Naive thymus-derived CD8-positive, alpha-beta T cell (primary cell): Measurements from ENCODE around the gene SIN3B. TPM values are rescaled to one million over a fixed set of nuclear protein-coding genes. Genes with fewer than 3 reads are reported as not detected.

ENCODE experiments used
- ATAC-seq, 2 donors: fragments of 150-1000 bp; cut with Tn5 transposase in 1 of 2; sonication (Bioruptor Pico), chemical (Tn5 transposase) in 1 of 2; 1 replicate in 1 of 2; 2 replicates in 1 of 2; pipeline ENCODE4 v1.10.0; 2021; ENCODE audit warnings: mild to moderate bottlenecking in 2 of 2, moderate library complexity in 2 of 2
- POLR2A ChIA-PET: fragments of 350-600 bp; sonication (Branson Sonifier 250); formaldehyde crosslinking; loops from one replicate; lab custom pipeline; 2021; ENCODE audit warnings: antibody characterized with exemption; lab: Charles Lee
- DNase-seq, 10 donors: peaks; one replicate each; pipeline versions ENCODE4 v3.0.0 to v3.0.0-alpha.2; 2020 to 2022
- H3K27ac Mint-ChIP-seq, 10 donors: one replicate each; pipeline ENCODE4 v1.8.0; 2020 to 2022; ENCODE audit warnings: mild to moderate bottlenecking in 10 of 10, mixed read lengths in 10 of 10, moderate library complexity in 4 of 10, inconsistent platforms in 1 of 10
- H3K27me3 Mint-ChIP-seq, 5 donors: one replicate each; pipeline ENCODE4 v1.8.0; 2021 to 2022; ENCODE audit warnings: mixed read lengths in 5 of 5
- H3K36me3 Mint-ChIP-seq, 3 donors: one replicate each; pipeline ENCODE4 v1.8.0; 2020 to 2022; ENCODE audit warnings: mixed read lengths in 3 of 3, mild to moderate bottlenecking in 2 of 3, inconsistent platforms in 1 of 3
- H3K4me1 Mint-ChIP-seq, 4 donors: one replicate each; pipeline ENCODE4 v1.8.0; 2021 to 2022; ENCODE audit warnings: mixed read lengths in 4 of 4
- H3K4me3 Mint-ChIP-seq, 10 donors: one replicate each; pipeline ENCODE4 v1.8.0; 2020 to 2022; ENCODE audit warnings: mild to moderate bottlenecking in 10 of 10, mixed read lengths in 10 of 10, moderate library complexity in 6 of 10, inconsistent platforms in 1 of 10
- H3K9me3 Mint-ChIP-seq, 9 donors: one replicate each; pipeline ENCODE4 v1.8.0; 2020 to 2022; ENCODE audit warnings: mixed read lengths in 9 of 9, mild to moderate bottlenecking in 3 of 9, inconsistent platforms in 1 of 9, moderate library complexity in 1 of 9
- polyA plus RNA-seq, 3 donors: library from polyadenylated mRNA; unstranded; fragments of 300-500 nt; fragmentation: Illumina TruSeq; gene quantifications; one replicate each; pipeline ENCODE4 v1.2.3, GENCODE V29; 2021
- total RNA-seq, 8 experiments: library from RNA in 2 of 8; stranded (reverse) in 2 of 8; gene quantifications; one replicate each; pipeline ENCODE4 v1.2.3 and lab custom pipeline; 2021 to 2026

SIN3B gene
- total and polyA plus RNA-seq, 5 experiments from 2014 or later = 2.2 to 104 (median 5.2) TPM

DNA sequence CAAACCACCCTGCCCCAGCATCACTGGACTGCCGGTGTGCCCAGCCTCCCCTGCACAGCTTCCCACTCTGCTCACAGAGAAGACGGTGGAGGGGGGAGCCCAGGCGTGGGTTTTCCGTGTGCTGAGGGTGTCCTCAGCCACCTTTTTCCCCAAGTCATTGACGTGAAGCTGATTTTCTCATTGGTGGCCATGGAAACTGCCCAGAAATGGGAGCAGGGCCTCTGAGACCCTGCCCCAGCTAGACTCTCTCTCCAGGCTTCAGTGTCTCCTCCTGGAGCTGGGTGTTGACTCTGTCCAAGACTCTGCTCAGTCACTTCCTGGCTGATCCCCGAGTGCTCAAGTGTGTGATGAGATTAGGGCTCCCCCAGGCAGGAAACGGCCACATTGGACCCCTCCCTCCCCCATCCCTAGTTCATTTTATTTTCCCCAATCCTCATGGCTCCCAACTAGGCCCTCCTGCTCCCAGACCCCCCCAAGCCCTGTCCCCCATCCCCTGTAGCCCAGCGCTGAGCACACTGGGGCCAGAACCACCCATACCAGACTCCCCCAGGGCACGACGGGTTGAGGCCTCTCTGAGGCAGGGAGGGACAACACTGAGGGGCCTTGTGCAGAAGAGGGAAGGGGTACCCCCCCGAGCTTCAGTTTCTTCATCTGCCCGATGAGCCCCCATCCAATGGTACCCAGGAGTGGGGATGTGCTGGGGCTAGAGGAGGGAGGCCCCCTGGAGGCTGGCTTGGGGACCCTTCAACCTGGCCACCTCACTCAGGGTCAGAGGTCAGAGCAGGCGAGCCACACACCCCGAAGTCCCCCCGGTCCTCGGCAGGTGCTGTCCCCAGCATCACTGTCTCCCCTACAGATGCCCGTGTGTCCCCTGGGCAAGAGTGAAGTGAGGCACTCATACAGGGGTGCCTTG, 58.4 kb downstream of the SIN3B start:
- Mint-ChIP-seq H3K4me3 (no peak overlapping the region), H3K27ac (no peak overlapping the region), H3K4me1 (peaks cover 5 to 16% (median 9%) of the 10 kb centered on the region in 4 donors), H3K9me3 (peaks cover 0 to 20% (median 8%) of the 10 kb centered on the region in 9 donors), H3K36me3 (peaks cover 2 to 6% (median 6%) of the 10 kb centered on the region in 3 donors), H3K27me3 (peaks cover 0 to 36% (median 4%) of the 10 kb centered on the region in 5 donors)
- ATAC-seq (no peak), DNase-seq (no peak)
- POLR2A ChIA-PET = no interaction called here

DNA sequence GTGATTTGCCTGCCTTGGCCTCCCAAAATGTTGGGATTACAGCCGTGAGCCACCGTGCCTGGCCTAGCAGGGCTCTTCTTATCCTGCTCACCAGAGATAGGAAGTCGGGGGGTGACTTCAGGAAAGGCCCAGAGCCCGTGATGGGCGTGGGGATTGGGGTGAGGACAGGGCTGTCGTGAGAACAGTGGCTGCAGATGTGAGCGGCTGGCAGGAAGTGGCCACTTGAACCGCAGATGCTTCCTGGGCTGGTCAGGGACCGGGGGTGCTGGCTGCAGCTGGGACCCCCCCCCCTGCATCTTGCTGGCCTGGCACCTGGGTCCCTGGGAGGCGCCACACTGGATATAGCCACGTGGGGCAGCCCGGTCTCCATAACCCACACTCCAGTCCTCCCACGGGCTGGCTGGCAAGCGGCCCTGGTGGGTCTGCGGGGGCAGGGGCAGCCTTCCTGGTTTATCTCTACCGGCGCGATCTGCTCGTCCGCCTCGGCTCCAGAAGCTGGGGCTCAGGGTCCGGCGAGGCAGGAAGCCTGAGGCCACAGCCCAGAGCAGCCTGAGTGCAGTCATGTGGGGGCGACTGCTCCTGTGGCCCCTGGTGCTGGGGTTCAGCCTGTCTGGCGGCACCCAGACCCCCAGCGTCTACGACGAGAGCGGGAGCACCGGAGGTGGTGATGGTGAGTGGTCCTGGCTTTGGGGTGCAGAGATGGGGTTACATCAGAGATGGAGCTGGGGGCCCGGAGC, 59.6 kb downstream of the SIN3B start, which contains the start of gene F2RL3:
TSS of gene F2RL3 (plus strand) at position 371 of the 737 bp plus-strand sequence. CDS start at position 562, 191 bp downstream.
- Mint-ChIP-seq H3K4me3 (peak within 1 kb of the TSS in 2 of 10 donors; percentile 25 to 28), H3K9me3 (peaks cover 0 to 8% (median 0%) of the 10 kb centered on the region in 9 donors), H3K27ac (peak within 1 kb of the TSS in 1 of 10 donors; percentile 68), H3K36me3 (no peaks in the 10 kb centered on the region), H3K4me1 (peaks cover 10 to 27% (median 19%) of the 10 kb centered on the region in 4 donors), H3K27me3 (peaks cover 0 to 38% (median 2%) of the 10 kb centered on the region in 5 donors)
- DNase-seq (no peak), ATAC-seq (peak in 1 of 2 donors; percentile 25)
- POLR2A ChIA-PET = no interaction called here

DNA sequence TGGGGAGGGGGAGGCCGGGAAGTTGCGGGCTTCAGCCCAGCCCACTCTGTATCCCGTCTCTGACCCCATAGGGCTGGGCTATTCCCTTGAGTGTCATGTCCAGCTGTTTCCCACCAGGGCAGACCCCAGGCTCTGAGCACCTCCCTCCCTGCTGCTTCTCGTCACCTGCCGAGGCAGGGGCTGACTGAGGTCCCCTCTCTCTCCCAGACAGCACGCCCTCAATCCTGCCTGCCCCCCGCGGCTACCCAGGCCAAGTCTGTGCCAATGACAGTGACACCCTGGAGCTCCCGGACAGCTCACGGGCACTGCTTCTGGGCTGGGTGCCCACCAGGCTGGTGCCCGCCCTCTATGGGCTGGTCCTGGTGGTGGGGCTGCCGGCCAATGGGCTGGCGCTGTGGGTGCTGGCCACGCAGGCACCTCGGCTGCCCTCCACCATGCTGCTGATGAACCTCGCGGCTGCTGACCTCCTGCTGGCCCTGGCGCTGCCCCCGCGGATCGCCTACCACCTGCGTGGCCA, 60.2 kb downstream of the SIN3B start:
- ATAC-seq (no peak), DNase-seq (no peak)
- peaks cover 10 to 33% (median 21%) of the 10 kb centered on the region in 4 donors for H3K4me1 Mint-ChIP-seq
- H3K4me3 Mint-ChIP-seq = peak overlapping the region in 1 of 10 donors; percentile 25
- peaks cover 0 to 37% (median 2%) of the 10 kb centered on the region in 5 donors for H3K27me3 Mint-ChIP-seq
- no peak overlapping the region for H3K27ac Mint-ChIP-seq
- H3K9me3 Mint-ChIP-seq = peaks cover 0 to 6% (median 0%) of the 10 kb centered on the region in 9 donors
- POLR2A ChIA-PET = no interaction called here
- no peaks in the 10 kb centered on the region for H3K36me3 Mint-ChIP-seq

DNA sequence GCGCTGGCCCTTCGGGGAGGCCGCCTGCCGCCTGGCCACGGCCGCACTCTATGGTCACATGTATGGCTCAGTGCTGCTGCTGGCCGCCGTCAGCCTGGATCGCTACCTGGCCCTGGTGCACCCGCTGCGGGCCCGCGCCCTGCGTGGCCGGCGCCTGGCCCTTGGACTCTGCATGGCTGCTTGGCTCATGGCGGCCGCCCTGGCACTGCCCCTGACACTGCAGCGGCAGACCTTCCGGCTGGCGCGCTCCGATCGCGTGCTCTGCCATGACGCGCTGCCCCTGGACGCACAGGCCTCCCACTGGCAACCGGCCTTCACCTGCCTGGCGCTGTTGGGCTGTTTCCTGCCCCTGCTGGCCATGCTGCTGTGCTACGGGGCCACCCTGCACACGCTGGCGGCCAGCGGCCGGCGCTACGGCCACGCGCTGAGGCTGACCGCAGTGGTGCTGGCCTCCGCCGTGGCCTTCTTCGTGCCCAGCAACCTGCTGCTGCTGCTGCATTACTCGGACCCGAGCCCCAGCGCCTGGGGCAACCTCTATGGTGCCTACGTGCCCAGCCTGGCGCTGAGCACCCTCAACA, 60.8 kb downstream of the SIN3B start:
- no peak for DNase-seq
- Mint-ChIP-seq H3K4me3 (no peak overlapping the region), H3K36me3 (no peaks in the 10 kb centered on the region), H3K9me3 (peaks cover 0 to 5% (median 0%) of the 10 kb centered on the region in 9 donors), H3K27ac (no peak overlapping the region), H3K4me1 (peaks cover 10 to 33% (median 21%) of the 10 kb centered on the region in 4 donors), H3K27me3 (peaks cover 0 to 37% (median 2%) of the 10 kb centered on the region in 5 donors)
- no peak for ATAC-seq
- POLR2A ChIA-PET = no interaction called here

DNA sequence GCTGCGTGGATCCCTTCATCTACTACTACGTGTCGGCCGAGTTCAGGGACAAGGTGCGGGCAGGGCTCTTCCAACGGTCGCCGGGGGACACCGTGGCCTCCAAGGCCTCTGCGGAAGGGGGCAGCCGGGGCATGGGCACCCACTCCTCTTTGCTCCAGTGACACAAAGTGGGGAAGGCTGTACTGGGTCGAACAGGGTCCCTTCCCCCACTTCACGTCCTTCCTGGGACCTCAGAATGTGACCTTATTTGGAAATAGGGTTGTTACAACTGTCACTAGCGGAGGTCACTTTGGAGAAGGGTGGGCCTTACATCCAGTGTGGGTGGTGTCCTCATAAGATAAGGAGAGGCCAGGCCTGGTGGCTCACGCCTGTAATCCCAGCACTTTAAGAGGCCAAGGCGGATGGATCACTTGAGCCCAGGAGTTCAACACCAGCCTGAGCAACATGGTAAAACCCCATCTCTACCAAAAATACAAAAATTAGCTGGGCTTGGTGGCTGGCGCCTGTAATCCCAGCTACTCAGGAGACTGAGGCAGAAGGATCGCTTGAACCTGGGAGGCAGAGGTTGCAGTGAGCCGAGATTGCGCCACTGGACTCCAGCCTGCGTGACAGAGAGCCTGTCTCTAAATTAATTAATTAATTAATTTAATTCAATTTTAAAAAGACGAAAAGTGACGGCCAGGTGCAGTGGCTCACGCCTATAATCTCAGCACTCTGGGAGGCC, 61.4 kb downstream of the SIN3B start:
- peaks cover 12 to 36% (median 27%) of the 10 kb centered on the region in 4 donors for H3K4me1 Mint-ChIP-seq

DNA sequence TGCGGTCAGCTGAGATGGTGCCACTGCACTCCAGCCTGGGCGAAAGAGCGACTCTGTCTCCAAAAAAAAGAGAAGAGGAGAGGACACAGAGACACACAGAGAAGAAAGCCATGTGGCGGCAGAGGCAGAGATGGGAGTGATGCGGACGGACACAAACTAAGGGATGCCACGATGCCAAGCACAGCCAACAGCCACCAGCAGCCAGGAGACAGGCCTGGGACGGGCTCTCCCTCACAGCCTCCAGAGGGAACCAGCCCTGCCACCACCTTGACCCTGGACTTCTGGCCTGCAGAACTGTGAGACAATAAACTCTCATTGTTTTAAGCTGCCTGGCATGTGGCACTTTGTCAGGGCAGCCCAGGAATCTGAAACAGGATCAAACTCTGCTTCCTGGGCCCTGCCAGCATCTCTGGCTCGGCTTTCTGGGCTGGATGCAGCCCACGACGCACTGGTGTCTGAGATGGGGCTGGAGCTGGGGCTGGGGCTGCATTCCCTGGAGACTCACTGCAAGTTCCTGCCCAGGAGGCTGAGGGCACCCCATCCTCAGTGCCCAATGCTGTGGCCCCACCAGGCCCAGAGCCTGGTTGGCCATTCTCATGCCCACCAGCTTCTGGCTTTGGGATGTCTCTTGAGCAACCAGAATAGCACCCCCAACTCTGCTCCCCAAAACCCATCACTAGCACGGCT, 62.6 kb downstream of the SIN3B start:
- POLR2A ChIA-PET = no interaction called here
- Mint-ChIP-seq H3K4me3 (no peak overlapping the region), H3K4me1 (peaks cover 12 to 36% (median 29%) of the 10 kb centered on the region in 4 donors), H3K36me3 (no peaks in the 10 kb centered on the region), H3K9me3 (no peaks in the 10 kb centered on the region), H3K27me3 (peaks cover 0 to 40% (median 5%) of the 10 kb centered on the region in 5 donors), H3K27ac (no peak overlapping the region)
- ATAC-seq = no peak
- DNase-seq = no peak

More for the DNA sequence above, 61.4 kb downstream of the SIN3B start:
- no peak for ATAC-seq
- Mint-ChIP-seq H3K27ac (peak overlapping the region in 1 of 10 donors; percentile 44), H3K4me3 (no peak overlapping the region), H3K27me3 (peaks cover 0 to 40% (median 5%) of the 10 kb centered on the region in 5 donors), H3K36me3 (no peaks in the 10 kb centered on the region), H3K9me3 (no peaks in the 10 kb centered on the region)
- POLR2A ChIA-PET = no interaction called here
- no peak for DNase-seq

DNA sequence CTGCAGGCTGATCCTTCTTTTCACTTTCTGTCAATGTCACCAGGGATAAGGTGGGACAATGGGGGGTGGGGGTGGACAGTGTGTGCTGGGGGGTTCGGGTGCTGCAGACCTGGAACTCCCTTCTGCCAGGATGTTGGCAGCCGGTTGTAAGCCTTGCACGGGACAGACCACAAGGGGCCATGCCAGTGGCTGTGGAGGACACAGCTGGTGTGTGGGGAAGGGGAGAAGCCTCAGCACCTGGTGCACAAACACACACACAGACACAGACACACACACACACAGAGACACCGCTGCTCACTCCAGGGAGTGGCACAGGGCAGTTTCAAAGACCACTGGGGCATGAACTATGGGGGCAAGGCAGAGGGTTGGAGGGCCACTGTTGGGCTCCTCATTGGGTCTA, 63.2 kb downstream of the SIN3B start:
- ATAC-seq (no peak), DNase-seq (no peak)
- H3K4me3 Mint-ChIP-seq = no peak overlapping the region
- H3K9me3 Mint-ChIP-seq = no peaks in the 10 kb centered on the region
- H3K27me3 Mint-ChIP-seq = peaks cover 0 to 35% (median 5%) of the 10 kb centered on the region in 5 donors
- H3K27ac Mint-ChIP-seq = peak overlapping the region in 1 of 10 donors; percentile 29
- POLR2A ChIA-PET = no interaction called here
- peaks cover 12 to 36% (median 29%) of the 10 kb centered on the region in 4 donors for H3K4me1 Mint-ChIP-seq
- no peaks in the 10 kb centered on the region for H3K36me3 Mint-ChIP-seq

DNA sequence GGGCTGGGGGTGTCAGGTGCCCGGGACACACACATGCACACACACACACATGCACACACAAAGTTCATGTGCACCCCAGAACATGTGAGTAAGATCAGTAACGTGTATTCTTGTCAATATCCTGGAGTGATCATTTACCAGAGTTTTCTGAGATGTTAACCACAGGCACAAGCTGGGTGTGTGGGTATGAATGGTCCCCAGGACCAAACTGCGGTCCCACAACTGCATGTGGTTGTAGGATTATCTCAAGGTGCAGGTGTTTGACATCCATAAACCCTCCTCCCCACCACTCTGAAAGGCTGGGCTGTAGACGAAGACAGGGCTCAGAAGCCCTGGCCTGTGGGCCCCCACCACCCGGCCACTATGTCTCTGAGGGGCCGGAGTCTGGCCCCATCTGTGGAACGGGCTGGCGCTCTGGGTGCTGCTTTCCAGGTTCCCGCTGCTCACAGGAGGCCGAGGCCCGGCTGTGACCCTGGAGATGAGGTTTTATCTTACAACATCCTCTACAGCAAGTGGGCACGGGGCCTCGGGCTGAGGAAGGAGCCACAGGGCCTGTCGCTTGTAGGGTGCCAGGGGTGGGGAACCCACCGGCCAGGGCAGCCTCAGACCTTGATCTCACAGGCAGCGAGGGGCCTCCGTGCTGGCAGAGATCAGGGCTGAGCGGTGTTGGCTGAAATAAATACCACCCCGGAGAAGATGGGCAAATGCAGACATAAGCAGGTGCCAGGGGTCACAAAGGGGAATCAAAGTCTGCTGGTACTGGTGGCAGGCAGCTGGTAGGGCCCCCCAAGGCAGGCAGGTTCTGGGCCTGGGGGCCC, 63.9 kb downstream of the SIN3B start:
- Mint-ChIP-seq H3K4me1 (peaks cover 12 to 39% (median 30%) of the 10 kb centered on the region in 4 donors), H3K36me3 (no peaks in the 10 kb centered on the region), H3K27me3 (peaks cover 0 to 31% (median 5%) of the 10 kb centered on the region in 5 donors), H3K27ac (peak overlapping the region in 2 of 10 donors; percentile 13 to 53), H3K9me3 (no peaks in the 10 kb centered on the region), H3K4me3 (peak overlapping the region in 5 of 10 donors; percentile 26 to 63 (median 48))
- no peak for DNase-seq
- no peak for ATAC-seq
- POLR2A ChIA-PET = interaction anchor here (0.6 kb wide), 1 partner anchor 17 kb away, joined by 3 read pairs; no protein-coding TSS in a partner anchor

DNA sequence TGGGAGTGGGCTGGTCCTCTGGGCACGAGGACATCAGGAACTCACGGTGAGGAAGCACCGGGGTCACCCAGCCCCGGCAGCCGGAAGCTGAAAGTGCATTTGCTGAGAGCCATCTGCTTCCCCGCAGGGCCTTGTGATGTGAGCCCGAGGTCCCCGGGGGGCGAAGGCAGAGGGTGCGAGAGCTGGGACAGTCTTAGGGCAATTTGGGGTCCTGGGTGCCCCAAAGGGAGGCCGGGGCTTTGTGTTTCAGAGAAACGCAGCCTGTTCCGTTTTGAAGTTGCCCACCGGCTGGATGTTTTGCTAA, 64.4 kb downstream of the SIN3B start:
- peaks cover 14 to 40% (median 32%) of the 10 kb centered on the region in 4 donors for H3K4me1 Mint-ChIP-seq
- peak in 2 of 10 donors; percentile 11 to 23 for DNase-seq

DNA sequence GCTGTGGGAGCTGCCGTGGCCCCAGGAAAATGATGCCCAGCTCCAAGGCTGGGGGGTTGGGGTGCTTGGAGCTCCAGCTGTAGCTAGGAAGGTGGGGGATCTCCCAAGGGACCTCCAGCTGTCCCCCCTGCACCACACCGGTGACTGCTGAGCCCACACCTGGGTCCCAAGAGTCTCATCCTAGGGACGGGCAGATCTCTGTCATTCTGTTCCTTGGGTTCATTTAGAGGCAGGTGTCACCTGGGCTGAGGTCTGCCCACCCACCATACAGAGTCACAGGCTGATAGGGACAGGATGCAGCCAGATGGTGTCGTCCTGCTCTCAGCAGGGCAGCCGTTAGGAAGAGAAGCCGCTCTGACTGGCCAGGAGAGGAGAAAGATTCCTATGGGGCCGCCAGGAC, 64.9 kb downstream of the SIN3B start:
- peaks cover 0 to 24% (median 3%) of the 10 kb centered on the region in 5 donors for H3K27me3 Mint-ChIP-seq
- peak overlapping the region in 1 of 10 donors; percentile 55 for H3K27ac Mint-ChIP-seq
- H3K4me3 Mint-ChIP-seq = peak overlapping the region in 2 of 10 donors; percentile 18 to 49
- H3K4me1 Mint-ChIP-seq = peaks cover 11 to 41% (median 32%) of the 10 kb centered on the region in 4 donors
- no peak for ATAC-seq
- no peak for DNase-seq
- no peaks in the 10 kb centered on the region for H3K9me3 Mint-ChIP-seq
- no peaks in the 10 kb centered on the region for H3K36me3 Mint-ChIP-seq
- POLR2A ChIA-PET = interaction anchor here (0.6 kb wide), 1 partner anchor 16 kb away, joined by 3 read pairs; no protein-coding TSS in a partner anchor

More for the DNA sequence above, 64.4 kb downstream of the SIN3B start:
- POLR2A ChIA-PET = interaction anchor here (0.6 kb wide), 1 partner anchor 16 kb away, joined by 3 read pairs; no protein-coding TSS in a partner anchor
- Mint-ChIP-seq H3K4me3 (peak overlapping the region in 3 of 10 donors; percentile 31 to 63 (median 49)), H3K36me3 (no peaks in the 10 kb centered on the region), H3K27ac (peak overlapping the region in 2 of 10 donors; percentile 53 to 55), H3K9me3 (no peaks in the 10 kb centered on the region), H3K27me3 (peaks cover 0 to 27% (median 3%) of the 10 kb centered on the region in 5 donors)
- ATAC-seq = no peak
